Hematopoietic multipotent progenitor cell treated with erythropoietin and hydrocortisone succinate and interleukin-3 and kit ligand, for 4 days (in vitro differentiated cells): ENCODE measurements around the gene C10orf71.

ENCODE experiments used
- DNase-seq: peaks from one replicate; pipeline ENCODE4 v3.0.0-alpha.2; 2015

Gene C10orf71

DNA sequence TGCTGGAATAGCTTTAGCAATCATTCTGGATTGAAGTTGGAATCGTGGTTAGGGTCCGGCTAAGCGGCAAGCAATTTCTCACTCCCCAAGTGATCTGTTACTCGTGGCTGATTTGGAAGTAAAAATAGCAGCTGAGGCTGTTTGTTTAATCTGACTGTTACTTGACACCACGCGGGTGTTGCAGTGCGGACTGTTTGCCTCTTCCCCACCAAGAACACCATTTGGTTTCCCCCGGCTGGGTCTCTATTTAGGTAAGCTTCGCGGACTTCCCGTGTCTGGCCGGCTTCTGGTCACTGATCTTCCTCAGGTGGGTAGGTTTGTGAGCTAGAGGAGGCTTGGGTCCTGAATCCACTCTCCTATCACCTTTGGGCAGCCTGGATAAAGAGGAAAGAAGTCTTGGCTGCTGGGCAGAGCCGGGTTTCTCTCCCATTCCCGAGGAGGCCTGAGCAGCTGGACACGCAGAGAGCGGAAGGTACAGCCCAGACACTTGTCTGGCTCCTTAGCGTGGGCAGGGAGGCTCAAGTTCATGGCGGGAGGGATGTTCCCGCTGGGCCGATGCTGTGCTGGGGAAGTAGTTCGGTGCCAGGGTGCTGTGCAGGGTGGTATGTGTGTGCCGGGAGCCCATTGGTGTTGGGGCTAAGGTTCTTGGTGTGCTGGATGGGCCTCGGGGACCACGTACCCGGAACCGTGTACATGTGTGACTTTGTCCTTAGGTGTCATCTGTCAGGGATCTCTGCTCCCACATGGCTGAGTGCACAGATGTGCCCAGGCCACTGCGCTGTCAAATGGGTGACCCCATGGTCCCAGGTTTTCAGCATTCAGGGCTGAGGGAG is at the start of gene C10orf71:
Gene C10orf71, plus strand, starts transcription at position 188 of the 833 bp plus-strand sequence. CDS start 23,376 bp downstream, outside the sequence.
- DNase-seq, result no peak

DNA sequence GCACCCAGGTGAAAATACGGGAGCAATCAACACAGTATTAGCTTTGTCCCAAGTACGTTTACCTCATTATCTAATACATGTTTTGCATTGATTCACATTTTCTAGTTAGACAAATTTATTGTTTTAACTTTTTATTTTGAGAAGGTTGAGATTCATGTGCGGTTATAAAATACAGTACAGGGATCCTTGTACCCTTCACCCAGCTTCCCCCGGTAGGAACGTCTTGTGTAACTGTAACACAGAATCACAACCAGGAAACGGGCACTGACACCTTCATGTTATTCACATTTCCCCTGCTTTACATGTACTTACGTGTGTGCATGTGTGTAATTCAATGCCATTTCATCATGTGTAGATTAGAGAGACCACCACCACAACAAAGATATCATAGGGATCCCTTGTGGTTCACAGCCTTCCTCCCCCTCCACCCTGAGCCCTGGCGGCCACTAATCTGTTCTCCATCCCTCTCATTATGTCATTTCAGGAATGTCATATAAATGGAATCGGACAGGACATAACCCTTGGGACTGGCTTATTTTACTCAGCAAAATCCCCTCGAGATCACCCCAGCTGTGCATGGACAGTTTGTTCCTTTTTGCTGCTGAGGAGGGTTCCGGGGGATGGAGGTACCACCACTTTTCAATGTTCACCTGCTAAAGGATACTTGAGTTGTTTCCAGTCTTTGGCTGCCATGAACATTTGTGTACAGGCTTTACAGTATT is 46.5 kb upstream of the C10orf71 start:
- DNase-seq, result no peak

DNA sequence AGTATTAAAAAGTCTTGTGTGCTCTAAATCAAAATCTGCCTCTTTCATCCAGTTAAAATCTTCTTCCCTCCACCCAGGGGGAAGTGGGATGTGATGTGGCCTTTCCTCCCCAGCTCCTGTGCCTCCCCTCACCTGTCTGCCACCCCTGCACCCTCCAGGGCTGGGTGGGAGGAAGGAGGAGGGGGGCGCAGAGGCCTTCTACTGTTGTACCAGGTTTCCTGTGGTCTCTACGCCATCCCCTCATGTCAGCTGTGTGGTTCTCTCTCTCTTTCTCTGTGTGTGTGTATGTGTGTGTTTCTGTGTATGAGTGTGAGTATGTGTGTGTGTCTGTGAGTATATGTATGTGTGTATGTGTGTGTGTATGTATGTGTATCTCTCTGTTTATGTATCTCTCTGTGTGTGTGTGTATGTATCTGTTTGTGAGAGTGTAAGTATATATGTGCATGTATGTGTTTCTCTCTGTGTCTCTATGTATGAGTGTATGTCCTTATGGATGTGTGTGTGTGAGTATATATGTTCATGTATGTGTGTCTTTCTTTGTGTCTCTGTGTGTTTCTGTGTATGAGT is 45.5 kb upstream of the C10orf71 start:
- DNase-seq, result peak; percentile 62

GRCh38 chr10:49254150-49254549 is 44.8 kb upstream of the C10orf71 start:
- DNase-seq, result no peak

DNA sequence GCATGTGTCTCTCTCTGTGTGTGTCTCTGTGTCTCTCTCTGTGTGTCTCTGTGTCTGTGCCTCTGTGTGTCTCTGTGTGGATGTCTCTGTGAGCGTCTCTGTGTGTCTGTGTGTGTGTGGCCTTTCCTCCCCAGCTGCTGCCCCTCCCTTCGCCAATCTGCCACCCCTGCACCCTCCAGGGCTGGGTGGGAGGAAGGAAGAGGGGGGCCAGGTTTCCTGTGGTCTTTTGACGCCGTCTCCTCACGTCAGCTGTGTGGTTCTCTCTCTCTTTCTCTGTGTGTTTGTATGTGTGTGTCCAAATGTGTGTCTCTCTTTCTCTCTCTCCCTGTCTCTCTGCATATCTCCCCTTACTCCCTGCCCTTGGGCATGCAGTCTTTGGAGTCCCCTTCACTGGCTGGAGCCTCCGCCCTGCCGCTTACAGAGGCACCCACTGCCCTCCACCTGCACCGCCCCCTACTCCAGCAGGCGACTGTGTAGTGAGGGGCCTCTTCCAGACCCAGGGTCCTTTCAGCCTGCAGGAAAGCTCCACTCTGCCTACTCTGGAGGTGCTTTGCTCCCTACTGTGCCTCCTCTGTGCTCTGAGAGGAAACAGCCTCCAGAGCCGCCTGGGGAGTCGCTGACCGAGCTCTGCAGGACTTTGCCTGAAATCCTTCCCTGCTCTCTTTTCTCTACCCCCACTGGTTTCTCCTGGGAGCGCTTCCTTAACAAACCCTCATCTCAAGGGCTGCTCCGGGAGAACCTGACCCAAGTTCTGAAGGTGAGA is 44.2 kb upstream of the C10orf71 start:
- peak; percentile 80 for DNase-seq

- no peak for DNase-seq
Observed at GRCh38 chr10:49255883-49256282, 43.1 kb upstream of the C10orf71 start.

GRCh38 chr10:49257154-49257553 is 41.8 kb upstream of the C10orf71 start:
- DNase-seq, result peak; percentile 69

DNA sequence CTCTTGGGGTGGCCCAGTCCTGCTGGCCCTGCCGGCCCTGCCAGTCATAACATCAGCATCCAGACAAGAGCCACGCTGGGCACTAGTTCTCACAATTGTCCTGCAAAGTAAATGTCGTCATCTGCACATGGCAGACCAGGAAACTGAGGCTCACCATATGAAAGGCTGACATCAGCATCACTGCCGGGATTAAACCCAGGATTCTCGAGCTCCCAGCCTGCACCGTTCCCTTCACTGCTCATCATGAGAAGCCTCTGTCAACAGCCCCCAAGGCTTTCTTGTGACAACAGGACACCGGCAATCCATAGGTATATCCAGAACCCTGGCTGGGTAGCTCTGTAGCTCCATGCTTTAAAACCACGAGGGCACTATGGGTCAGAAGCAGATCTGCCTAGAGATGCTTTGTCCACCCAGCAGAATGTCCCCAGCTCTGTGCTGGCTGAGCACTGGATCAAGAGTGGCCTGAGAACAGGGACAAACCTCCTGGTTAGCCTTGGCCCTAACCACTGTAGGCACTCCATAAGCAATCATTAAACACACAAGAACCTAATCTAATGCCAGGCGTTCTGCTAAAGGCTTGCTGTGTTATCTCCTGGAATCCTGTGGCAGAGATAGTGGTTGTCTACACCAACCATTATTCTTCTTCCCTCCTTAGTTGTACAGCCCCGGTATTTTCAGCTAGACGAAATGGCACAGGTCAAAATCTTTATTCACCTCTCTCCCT is 41.2 kb upstream of the C10orf71 start:
- DNase-seq, result peak; percentile 55

GRCh38 chr10:49258350-49258683 is 40.7 kb upstream of the C10orf71 start:
- no peak for DNase-seq

GRCh38 chr10:49260644-49261296 is 38.2 kb upstream of the C10orf71 start:
- DNase-seq, result no peak

DNA sequence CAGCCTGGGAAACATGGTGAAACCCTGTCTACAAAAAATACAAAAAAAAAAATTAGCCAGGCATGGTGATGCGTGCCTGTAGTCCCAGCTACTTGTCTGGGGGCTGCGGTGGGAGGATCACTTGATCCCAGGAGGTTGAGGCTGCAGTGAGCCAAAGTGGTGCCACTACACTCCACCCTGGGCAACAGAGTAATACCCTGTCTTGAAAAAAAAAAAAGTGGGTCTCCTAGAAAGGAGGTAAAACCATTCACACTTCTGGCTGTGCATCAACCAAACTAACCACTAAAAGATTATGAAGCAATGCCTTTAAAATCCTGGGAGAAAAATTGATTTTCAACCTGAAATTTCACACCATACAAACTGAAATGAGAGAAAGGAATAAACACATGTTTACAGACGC is 35.4 kb upstream of the C10orf71 start:
- no peak for DNase-seq

DNA sequence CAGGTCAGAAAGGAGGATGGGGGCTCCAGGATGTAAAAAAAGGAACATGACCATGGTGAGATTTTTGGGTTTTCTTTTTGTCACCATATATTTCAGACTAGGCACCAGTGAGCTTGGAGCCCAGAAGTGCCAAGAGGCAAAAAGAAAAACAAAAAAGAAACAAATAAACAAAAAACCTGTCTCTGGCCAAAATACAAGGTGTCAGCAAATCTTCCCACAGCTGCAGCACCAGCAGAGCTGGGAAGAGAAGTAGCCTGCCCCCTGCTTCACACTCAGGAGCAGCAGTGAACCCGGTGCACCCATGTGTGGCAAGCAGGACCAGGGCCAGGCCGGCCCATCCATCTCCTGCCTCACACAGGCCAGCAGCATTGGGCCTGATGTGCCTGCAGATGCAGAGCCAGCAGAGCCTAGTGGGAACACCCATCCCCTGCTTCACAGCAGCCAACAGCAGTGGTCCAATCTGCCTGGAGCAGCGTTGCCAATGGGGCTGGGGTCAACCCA is 34.7 kb upstream of the C10orf71 start:
- no peak for DNase-seq

- no peak for DNase-seq
Observed at GRCh38 chr10:49265885-49266284, 33.1 kb upstream of the C10orf71 start.

- DNase-seq, result no peak
Observed at GRCh38 chr10:49268185-49268584, 30.8 kb upstream of the C10orf71 start.

GRCh38 chr10:49269523-49269922 is 29.4 kb upstream of the C10orf71 start:
- no peak for DNase-seq

DNA sequence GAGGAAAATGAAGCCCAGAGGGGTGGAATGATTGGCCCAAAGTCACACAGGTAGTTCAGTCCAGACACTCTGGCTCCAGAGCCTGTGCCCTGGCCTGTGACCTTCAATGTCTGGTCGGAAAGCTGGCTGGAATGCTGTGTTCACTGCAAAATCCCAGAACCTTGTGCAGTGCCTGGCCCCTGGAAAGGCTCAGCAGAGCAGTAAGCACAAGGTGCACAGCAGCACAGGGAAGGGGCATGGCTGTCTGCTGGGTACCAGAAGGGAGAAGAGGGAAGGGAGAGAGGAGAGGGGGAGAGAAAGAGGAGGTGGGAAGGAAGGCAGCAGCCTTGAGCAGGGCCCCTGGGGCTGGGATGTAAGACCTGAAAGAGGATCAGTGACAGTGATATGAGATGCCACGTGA is 28.4 kb upstream of the C10orf71 start:
- no peak for DNase-seq

- DNase-seq, result no peak
Observed at GRCh38 chr10:49271346-49271745, 27.6 kb upstream of the C10orf71 start.

- peak; percentile 85 for DNase-seq
Observed at GRCh38 chr10:49272251-49273081, 26.5 kb upstream of the C10orf71 start.

DNA sequence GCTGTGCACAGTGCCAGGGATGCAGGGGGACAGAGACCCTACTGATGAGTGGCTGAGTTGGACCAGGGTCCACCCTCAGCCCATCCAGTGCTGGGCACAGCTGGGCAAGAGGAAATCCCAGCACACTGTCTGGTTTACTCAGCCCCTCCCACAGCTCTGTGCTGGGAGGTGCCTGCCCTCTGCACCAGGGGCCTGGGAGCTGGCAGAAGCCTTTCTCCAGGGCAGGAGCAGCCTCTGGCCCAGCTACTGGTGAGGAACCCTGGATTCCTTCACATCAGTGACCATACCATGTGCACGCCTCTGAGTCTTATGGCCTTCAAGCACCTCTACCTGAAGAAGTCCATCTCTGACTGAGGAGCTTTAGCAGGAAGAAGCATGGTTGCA is 25.9 kb upstream of the C10orf71 start:
- DNase-seq, result no peak

- no peak for DNase-seq
Observed at GRCh38 chr10:49273626-49274025, 25.3 kb upstream of the C10orf71 start.

DNA sequence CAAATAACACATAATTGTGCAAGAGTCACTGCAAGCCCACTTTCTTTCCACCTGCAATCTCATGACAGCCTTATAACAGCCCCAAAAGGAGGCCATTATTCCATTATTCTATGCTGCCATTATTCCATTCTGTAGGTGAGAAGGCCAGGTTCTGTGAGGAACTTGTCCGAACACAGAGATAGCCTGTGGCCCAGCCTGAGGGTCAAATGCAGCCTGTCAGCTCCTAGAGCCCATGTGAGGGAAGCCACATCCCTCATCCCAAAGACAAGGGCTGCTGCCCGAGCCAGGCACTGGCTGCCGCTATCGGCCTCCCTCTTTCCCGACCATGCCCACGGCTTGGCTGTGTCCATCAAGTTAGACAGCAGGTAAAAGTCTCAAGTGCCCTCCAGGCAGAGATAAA is 24.1 kb upstream of the C10orf71 start:
- no peak for DNase-seq
